ENCODE results near the gene AQP12B.

The AQP12B gene

DNA sequence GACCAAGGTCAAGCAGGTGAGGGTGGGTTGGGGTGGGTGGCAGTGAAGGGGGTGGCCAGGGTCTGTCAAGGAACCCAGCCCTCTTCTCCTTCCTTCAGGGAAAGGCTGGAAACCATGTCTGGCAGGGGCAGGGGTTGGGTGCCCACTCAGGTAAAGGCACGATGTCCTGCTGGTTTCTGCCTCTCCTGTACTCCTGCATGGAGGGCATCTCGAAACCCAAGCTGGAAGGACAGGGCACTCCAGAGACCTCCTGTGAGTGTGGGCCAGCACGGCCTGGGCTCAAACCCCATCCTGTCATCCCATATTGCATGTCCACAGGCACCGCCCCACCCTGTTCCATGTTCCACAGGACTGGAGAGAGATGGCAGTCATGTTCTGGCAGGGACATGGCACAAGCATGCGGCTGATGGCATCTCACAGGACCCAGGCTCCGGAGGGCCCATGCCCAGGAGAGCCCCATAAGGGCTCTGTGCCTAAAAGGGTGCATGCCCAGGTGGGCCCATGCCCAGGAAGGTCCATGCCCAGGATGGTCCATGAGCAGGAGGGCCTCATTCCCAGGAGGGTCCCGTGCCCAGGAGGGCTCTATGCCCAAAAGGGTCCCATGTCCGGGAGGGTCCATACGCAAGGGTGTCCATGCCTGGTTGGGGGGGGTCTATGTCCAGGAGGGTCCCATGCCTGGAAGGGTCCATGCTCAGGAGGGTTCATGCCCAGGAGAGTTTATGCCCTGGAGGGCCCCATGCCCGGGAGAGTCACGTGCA lies 51.0 kb downstream of the AQP12B start:
- no peak for DNase-seq

DNA sequence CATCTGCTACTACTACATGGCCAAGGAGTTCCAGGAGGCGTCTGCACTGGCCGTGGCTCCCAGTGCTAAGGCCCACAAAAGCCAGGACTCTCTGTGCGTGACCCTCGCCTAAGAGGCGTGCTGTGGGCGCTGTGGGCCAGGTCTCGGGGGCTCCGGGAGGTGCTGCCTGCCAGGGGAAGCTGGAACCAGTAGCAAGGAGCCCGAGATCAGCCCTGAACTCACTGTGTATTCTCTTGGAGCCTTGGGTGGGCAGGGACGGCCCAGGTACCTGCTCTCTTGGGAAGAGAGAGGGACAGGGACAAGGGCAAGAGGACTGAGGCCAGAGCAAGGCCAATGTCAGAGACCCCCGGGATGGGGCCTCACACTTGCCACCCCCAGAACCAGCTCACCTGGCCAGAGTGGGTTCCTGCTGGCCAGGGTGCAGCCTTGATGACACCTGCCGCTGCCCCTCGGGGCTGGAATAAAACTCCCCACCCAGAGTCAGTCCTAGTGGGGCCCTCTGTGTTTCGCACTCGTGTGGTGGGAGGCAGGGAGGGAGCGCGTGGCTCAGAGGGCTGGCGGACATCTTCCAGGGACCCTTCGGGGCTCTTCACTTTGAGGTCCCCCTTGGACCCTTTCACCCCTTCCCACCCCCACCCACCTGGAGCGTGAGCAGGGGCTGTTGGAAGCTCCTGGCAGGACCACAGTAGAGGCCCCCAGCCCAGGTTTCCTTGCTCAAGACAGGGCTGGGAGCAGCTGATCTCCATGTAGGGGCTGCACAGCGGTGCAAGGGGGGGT lies 51.7 kb downstream of the AQP12B start:
- DNase-seq = no peak

DNA sequence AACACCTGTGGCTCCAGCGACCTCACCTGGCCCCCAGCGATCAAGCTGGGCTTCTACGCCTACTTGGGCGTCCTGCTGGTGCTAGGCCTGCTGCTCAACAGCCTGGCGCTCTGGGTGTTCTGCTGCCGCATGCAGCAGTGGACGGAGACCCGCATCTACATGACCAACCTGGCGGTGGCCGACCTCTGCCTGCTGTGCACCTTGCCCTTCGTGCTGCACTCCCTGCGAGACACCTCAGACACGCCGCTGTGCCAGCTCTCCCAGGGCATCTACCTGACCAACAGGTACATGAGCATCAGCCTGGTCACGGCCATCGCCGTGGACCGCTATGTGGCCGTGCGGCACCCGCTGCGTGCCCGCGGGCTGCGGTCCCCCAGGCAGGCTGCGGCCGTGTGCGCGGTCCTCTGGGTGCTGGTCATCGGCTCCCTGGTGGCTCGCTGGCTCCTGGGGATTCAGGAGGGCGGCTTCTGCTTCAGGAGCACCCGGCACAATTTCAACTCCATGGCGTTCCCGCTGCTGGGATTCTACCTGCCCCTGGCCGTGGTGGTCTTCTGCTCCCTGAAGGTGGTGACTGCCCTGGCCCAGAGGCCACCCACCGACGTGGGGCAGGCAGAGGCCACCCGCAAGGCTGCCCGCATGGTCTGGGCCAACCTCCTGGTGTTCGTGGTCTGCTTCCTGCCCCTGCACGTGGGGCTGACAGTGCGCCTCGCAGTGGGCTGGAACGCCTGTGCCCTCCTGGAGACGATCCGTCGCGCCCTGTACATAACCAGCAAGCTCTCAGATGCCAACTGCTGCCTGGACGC lies 52.5 kb downstream of the AQP12B start:
- DNase-seq = no peak

DNA sequence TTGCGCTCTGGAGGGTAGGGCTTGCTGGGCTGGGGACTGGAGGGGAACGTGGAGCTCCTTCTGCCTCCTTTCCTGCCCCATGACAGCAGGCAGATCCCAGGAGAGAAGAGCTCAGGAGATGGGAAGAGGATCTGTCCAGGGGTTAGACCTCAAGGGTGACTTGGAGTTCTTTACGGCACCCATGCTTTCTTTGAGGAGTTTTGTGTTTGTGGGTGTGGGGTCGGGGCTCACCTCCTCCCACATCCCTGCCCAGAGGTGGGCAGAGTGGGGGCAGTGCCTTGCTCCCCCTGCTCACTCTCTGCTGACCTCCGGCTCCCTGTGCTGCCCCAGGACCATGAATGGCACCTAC lies 53.1 kb downstream of the AQP12B start:
- no peak for DNase-seq

DNA sequence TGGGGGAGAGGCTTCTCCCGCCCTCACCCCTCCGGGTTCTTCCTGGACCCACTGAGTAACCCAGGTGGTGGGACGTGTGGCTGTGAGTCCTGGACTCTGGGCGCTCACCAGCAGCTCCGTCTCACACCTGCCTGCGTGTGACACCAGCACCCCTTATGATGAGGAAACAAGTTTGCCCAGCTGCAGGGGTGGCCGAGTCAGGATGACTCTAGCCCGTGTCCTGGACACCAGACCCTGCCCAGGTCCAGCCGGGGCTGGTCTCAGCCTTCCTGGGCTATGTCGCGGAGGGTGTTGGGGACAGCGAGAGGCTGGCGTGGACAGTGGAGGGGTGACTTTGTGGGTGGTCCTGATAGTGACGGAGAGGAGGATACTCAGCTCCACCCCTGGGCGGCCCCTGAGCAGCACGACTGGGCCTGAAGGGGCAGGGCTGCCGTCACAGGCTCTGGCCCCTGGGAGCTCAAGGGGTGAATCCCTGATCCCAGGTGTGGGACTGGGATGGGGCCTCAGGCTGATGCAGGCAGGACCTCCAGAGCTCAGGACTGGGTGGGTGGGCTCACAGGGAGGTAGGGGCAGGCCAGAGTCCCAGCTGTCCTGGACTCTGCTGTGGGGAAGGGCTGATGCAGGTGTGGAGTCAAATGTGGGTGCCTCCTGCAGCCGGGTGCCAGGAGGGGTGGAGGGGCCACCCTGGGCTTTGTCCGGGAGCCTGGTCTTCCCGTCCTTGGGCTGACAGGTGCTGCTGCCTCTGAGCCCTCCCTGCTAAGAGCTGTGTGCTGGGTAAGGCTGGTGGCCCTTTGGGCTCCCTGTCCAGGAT lies 53.7 kb downstream of the AQP12B start:
- no peak for DNase-seq

DNA sequence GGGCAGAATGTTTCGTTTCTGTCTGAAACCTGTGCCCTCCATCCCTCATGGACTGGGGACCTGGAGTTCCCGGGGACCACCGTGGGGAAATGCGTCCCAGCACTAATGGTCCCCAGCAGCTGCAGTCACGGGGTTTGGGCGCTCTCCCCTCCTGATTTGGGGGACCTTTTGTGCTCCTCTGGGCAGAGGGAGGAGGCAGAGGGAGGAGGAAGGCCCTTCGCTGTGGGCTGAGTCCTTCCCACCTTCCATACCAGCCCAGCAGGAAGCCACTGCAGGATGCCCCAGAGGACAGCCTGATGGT lies 54.2 kb downstream of the AQP12B start:
- no peak for DNase-seq

DNA sequence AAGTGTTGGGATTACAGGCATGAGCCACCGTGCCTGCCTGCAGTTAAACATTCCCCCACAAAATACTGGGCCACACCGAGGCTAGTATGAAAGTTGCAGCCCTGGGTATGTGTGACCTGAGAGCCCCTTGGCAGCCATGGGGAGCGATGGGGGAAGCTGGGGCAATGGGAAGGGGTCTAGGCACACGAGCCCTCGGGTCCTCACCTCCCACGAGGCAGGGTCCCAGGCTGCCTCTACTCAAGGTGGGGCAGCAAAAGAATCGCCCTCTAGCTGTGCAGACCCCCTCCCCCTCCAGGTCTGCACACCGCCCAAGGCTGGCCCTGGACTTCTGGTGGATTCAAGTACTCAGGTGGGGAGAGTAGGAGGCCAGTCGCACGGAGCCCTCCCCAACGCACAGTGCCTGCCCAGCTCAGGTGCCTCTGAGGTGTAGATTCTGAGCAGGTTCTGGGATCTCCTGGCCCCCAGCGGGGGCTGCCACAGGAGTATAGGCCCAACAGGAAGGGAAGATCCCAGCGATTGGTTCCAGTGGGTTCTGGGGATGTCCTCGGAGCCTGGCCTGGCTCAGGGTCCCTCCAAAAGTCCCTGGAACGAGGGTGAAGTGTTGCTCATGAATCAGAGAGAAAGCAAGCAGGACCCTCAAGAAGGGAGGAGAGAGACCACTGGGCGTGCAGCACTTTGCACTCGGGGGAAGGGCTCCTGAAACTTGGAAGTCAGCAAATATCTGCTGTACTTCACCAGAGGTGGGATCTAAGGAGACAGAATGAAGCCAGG lies 54.8 kb downstream of the AQP12B start:
- DNase-seq = no peak

DNA sequence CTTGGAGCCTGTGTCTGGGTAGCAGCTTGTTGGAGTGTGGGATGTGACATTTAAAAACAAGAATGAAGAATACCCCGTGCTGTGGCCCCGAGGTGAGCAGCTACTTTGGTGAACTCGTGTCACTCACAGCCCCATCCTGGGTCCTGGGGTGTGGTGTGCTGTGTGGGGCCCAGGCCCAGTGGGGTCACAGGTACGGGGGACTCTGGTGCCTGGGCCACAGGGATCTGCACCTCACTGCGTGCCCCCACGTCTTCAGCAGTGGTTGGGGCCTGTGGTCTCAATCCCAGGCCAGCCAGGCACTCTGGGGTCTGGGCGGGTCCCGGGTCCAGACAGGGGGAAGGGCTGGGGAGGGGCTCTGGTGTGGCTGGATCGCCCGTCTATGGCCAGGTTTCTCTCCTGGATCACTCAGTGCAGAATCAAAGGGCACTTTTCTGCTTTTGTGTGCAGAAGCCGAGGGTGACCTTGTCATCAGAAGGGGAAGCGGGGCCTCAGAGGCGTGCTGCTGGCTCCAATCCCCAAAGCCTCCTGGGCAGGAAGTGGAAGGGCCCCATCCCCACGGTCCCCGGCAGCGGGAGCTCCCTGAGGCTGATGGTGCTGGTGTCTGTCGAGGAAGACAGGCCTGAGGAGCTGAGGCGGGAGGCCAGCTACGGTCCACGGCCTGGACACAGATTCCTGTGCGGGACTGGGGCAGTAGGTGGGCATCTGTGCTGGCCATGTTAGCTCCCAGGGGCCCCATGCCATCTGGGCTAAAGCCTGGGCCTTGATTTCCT lies 56.0 kb downstream of the AQP12B start:
- no peak for DNase-seq

All from DMS79 (cell line).